HFFc6 (cell line): ENCODE data around the gene EGFL7. TPM values are rescaled to one million over a fixed set of nuclear protein-coding genes. Genes with fewer than 3 reads are reported as not detected.
A peak's percentile ranks its signal among the peaks of the same experiment; 100 is the strongest.
"Not testable (repeated sequence)": the region's sequence is repeated elsewhere in the genome, so short reads cannot be mapped to it uniquely, and the experiment has no call there.

ENCODE experiments used
- DNase-seq: peaks from one replicate; pipeline ENCODE4 v3.0.0-alpha.2; 2018
- H3K27ac Mint-ChIP-seq: 2 replicates; pipeline ENCODE4 v1.8.0; 2020; ENCODE audit warnings: mild to moderate bottlenecking, mixed read lengths
- H3K27me3 Mint-ChIP-seq: 2 replicates; pipeline ENCODE4 v1.8.0; 2021; ENCODE audit warnings: mild to moderate bottlenecking, moderate library complexity, mixed read lengths; ENCODE audit not compliant: insufficient read depth
- H3K36me3 Mint-ChIP-seq: 2 replicates; pipeline ENCODE4 v1.8.0; 2021; ENCODE audit warnings: low read depth, mixed read lengths
- H3K4me1 Mint-ChIP-seq: 2 replicates; pipeline ENCODE4 v1.8.0; 2020; ENCODE audit warnings: low read depth, mixed read lengths
- H3K4me3 Mint-ChIP-seq: 2 replicates; pipeline ENCODE4 v1.8.0; 2020; ENCODE audit warnings: mild to moderate bottlenecking, moderate library complexity, mixed read lengths
- H3K9me3 Mint-ChIP-seq: 2 replicates; pipeline ENCODE4 v1.8.0; 2020; ENCODE audit warnings: mild to moderate bottlenecking, mixed read lengths
- total RNA-seq, 6 experiments: library from RNA; stranded (reverse); fragmentation: NEBNext Ultra II Directional; extraction: Animal tissue kit (Norgen Biotek cat#: 25700); gene quantifications; 2 replicates in 1 of 6; 3 replicates in 5 of 6; pipeline ENCODE4 v1.2.3, GENCODE V29; 2021
- TF ChIP-seq, protein P1 (sequence below): fragments of 200-600 bp; sonication (generic); IDR thresholded peaks from 2 replicates; pipeline ENCODE4 v1.5.0; 2021; ENCODE audit warnings: antibody characterized with exemption, mild to moderate bottlenecking

Gene EGFL7
- total RNA-seq, 6 experiments from 2014 or later: 3.5 to 6.3 (median 5.6) TPM

DNA sequence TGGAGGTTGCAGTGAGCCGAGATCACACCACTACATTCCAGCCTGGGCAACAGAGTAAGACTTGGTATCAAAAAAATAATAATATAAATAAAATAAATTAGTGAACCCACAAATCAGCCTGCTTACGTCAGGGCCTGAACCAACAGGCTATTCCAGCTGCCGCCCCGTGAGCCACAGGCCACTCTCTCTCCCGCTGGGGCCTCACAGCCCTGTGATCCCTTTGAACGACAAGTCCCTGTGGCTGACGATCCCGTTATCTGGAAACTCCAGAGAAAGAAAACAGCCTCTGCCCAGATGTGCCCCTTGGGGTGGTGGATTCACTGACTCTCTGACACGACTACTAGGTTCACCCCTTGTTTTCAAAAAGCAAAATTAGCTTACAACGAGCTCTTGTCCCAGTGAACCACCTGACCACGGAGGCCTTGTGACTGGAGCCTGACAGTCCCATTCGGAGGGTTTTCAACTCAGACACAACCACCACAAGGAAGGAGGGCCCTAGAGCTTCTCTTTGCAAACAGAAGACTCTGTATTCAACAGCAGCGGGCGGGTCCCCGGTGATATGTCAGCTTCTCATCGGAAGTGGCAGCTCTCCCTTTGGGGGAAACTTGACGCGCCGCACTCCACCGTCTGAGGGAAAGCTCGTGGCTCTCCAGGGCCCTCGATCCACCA lies 45.3 kb downstream of the EGFL7 start:
- TF ChIP-seq, protein P1, sequence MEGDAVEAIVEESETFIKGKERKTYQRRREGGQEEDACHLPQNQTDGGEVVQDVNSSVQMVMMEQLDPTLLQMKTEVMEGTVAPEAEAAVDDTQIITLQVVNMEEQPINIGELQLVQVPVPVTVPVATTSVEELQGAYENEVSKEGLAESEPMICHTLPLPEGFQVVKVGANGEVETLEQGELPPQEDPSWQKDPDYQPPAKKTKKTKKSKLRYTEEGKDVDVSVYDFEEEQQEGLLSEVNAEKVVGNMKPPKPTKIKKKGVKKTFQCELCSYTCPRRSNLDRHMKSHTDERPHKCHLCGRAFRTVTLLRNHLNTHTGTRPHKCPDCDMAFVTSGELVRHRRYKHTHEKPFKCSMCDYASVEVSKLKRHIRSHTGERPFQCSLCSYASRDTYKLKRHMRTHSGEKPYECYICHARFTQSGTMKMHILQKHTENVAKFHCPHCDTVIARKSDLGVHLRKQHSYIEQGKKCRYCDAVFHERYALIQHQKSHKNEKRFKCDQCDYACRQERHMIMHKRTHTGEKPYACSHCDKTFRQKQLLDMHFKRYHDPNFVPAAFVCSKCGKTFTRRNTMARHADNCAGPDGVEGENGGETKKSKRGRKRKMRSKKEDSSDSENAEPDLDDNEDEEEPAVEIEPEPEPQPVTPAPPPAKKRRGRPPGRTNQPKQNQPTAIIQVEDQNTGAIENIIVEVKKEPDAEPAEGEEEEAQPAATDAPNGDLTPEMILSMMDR: no peak
- no peak for DNase-seq
- H3K27ac Mint-ChIP-seq: no peak overlapping the region
- peaks cover 15% of the 10 kb centered on the region for H3K4me1 Mint-ChIP-seq
- peaks cover 29% of the 10 kb centered on the region for H3K27me3 Mint-ChIP-seq
- H3K36me3 Mint-ChIP-seq: no peaks in the 10 kb centered on the region
- H3K9me3 Mint-ChIP-seq: no peaks in the 10 kb centered on the region
- no peak overlapping the region for H3K4me3 Mint-ChIP-seq

DNA sequence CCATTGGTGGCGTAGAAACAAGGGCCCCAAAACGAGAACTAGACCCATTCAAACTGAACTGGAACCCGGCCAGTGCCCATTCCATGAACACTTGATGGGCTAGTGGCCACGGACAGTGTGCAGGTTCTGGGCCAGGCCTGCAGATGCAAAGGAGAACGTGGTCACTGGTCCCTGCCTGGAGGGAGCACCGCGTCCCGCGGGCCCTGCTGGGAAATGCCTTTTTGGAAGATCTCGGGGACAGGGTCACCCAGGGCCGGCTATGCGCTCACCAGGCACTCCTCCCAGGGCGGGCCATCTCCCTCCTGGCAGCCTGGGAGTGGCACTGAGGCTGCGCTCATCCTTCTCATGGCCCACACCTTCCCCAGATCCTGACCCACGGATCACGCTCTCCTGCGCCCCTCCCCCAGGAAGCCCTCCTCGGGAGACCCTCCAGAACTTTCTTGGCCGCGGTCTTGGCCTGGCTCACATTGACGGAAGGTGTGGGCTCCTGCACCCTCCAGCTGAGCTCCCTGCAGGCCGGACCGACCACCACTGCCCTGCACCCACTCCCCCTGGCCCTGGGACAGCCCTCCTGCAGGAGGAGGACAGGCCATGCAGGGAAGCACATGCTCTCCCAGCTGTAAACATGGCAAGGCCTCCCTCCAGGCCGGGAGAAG lies 46.9 kb downstream of the EGFL7 start:
- Mint-ChIP-seq H3K27ac (no peak overlapping the region), H3K27me3 (peaks cover 23% of the 10 kb centered on the region), H3K4me1 (peaks cover 15% of the 10 kb centered on the region), H3K36me3 (no peaks in the 10 kb centered on the region), H3K9me3 (no peaks in the 10 kb centered on the region), H3K4me3 (no peak overlapping the region)
- no peak for DNase-seq
- TF ChIP-seq, protein P1: no peak

DNA sequence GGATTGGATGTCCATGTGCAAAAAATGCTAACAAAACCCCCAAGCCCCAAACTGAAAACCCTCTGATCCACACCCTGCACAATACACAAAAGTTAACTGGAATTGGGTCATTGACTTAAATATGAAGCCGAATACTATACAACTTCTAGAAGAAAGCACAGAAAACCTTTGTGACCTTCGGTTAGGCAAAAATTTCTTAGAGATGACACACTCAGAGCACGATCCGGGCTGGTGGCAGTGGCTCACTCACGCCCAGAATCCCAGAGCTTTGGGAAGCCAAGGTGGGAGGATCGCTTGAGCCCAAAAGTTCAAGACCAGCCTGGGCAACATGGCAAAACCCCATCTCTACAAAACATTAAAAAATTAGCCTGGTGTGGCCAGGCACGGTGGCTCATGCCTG lies 47.8 kb downstream of the EGFL7 start:
- Mint-ChIP-seq H3K36me3 (no peaks in the 10 kb centered on the region), H3K9me3 (no peaks in the 10 kb centered on the region), H3K27me3 (peaks cover 18% of the 10 kb centered on the region), H3K4me1 (peaks cover 15% of the 10 kb centered on the region), H3K27ac (no peak overlapping the region), H3K4me3 (no peak overlapping the region)
- peak; percentile 39 for DNase-seq
- TF ChIP-seq, protein P1: no peak

DNA sequence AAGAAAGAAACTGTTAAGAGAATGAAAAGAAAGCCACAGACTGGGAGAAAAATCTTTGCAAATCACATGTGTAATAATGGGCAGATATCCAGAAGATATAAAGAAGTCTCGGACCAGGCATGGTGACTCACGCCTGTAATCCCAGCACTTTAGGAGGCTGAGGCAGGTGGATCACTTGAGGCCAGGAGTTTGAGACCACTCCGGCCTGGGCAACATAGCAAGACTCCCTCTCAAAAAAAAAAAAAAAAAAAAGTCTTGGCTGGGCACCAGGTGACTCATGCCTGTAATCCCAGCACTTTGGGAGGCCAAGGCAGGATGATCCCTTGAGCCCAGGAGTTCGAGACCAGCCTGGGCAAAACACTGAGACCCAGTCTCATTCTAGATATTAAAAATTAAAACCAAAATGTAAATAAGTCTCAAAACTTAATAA lies 48.5 kb downstream of the EGFL7 start:
- DNase-seq: peak; percentile 66
- peaks cover 15% of the 10 kb centered on the region for H3K4me1 Mint-ChIP-seq

DNA sequence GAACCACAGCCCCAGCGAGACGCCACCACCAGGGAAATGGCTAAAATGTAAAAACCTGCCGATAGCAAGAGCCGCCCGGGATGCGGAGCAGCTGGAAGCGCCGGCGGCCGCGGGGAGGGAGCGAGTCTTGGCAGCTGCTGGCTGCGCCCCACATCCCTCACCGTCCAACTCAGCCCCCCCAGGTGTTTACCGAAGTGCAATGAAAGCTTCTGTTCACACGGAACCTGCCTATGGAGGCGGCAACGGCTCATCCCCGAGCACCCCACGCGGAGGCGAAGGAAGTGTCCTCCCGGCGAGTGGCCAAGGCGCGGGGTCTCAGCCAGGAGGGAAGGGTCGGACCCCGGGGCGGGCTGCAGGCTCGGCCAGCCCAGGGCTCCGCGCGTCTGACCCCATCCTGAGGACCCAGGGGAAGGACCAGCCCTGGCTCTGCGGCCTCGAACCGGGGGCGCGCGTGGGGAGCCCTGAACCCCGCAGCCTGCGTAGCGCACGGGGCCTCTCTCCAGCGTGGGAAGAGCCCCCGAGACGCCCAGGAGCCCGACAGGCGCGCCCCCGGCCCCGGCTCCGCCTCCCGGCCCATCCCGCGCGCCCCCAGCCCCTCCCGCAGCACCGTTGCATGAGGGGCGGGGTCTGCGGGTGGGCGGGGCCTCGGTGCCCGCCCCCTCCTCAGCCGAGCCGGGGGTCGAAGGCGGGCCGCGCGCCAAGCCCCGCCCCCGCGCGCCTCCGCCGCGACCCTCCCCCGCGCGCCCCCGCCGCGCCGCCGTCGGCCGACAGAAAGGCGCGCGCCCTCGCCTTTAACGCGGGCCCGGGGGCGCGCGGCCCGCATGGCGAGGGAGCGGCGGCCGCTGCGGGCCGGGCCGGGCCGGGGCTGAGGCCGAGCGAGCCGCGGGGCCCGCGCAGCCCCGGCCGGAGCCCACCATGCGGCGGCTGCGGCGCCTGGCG lies 49.3 kb downstream of the EGFL7 start, which contains the start of gene DIPK1B:
TSS of gene DIPK1B (plus strand) at position 822 of the 939 bp plus-strand sequence. CDS start at position 916, 94 bp downstream.
- DNase-seq: no peak
- Mint-ChIP-seq H3K27ac (no peak within 1 kb of the TSS), H3K27me3 (peaks cover 13% of the 10 kb centered on the region), H3K4me3 (no peak within 1 kb of the TSS), H3K9me3 (no peaks in the 10 kb centered on the region), H3K4me1 (peaks cover 15% of the 10 kb centered on the region), H3K36me3 (no peaks in the 10 kb centered on the region)
- TF ChIP-seq, protein P1: no peak

More for the DNA sequence above, 48.5 kb downstream of the EGFL7 start:
- H3K36me3 Mint-ChIP-seq, H3K27ac Mint-ChIP-seq, H3K4me3 Mint-ChIP-seq, H3K9me3 Mint-ChIP-seq: not testable (repeated sequence)
- H3K27me3 Mint-ChIP-seq: peaks cover 18% of the 10 kb centered on the region
